Activated T-cell treated with anti-CD3 and anti-CD28 coated beads, Interleukin-2, amount 50 U/mL, for 1 hour (primary cell): Measurements from ENCODE around the gene CACNA2D3.

Source experiments
- DNase-seq: peaks from one replicate; pipeline ENCODE4 v3.0.0-alpha.2; 2020

Gene CACNA2D3

GRCh38 chr3:54294214-54294613 is 171.9 kb downstream of the CACNA2D3 start:
- DNase-seq = no peak

GRCh38 chr3:54296531-54296930 is 174.2 kb downstream of the CACNA2D3 start:
- DNase-seq = no peak

- no peak for DNase-seq
These were observed 177.0 kb downstream of the CACNA2D3 start for GRCh38 chr3:54299169-54299935.

GRCh38 chr3:54303517-54304375 is 181.4 kb downstream of the CACNA2D3 start:
- DNase-seq = no peak

- DNase-seq = no peak
These were observed 182.5 kb downstream of the CACNA2D3 start for GRCh38 chr3:54304877-54305276.

DNA sequence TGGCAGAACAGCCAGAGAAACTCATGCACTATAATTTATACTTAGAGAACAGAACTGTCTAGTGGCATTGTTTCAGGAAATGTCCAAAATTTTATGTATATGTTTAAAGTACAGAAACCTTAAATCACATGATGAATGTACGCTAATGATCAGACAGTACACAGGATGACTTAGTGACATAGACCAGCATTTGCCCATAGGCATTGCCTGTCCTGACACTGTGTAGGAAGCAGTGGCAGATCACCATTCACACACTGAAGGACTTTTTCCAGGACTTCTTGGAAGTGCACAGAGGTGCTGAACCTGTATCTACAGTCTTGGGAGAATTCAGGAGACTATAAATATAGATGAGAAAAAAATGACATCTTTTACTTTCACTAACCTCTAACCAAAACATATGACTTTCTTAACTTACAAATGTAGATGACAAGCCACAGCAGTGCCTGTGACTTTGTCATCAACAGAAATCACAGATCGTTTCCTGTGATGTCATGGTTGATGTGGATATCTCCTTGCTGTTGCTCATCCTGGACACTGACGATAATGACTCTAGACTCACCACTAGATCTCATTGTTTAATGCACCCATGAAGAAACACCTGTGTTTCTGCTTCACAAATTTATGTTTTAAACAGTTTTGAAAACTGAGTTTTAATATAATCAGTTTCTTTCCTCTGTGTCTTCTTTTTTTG is 183.2 kb downstream of the CACNA2D3 start:
- no peak for DNase-seq

- no peak for DNase-seq
These were observed 185.3 kb downstream of the CACNA2D3 start for GRCh38 chr3:54307566-54308180.

DNA sequence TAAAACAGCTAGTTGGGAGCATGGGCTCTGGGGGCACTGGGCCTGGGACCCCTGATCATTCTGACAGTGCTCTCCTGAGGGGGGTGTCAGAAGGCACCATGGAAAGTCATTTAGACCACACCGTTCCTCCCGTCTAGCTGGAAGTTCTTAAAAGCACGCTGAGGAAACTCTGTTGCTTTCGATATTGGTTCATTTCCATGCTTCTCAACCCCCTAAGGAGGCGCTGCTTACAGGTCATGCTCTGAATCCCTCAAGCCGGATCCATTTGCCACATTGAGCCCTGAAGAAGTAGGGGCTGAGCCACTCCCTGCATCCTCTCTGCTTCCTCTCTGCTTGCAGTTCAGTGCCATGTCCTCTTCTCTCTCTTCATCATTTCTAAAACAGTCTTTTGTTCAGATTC is 187.2 kb downstream of the CACNA2D3 start:
- DNase-seq = no peak

- DNase-seq = no peak
These were observed 188.9 kb downstream of the CACNA2D3 start for GRCh38 chr3:54311211-54311747.

GRCh38 chr3:54312156-54312899 is 190.0 kb downstream of the CACNA2D3 start:
- no peak for DNase-seq

- no peak for DNase-seq
These were observed 191.1 kb downstream of the CACNA2D3 start for GRCh38 chr3:54313418-54313817.

GRCh38 chr3:54321520-54321919 is 199.2 kb downstream of the CACNA2D3 start:
- DNase-seq = no peak

DNA sequence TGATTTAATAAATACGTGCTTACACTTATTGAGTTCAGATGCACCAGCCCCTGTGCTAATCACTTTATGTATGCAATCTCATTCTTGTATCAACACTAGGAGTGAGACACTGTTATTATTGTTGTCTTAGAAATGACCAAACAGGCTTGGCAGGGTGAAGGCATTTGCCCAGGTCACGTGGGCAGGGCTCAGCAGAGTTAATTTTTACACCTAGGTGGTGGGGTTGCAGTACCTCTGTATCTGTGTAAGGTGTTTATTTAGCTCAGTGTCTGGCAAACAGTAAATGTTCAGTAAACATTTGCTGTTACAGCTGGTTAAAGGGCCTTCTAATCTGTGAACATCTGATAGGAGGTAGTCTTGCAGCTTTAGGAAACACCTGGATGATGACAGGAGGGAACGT is 200.0 kb downstream of the CACNA2D3 start:
- DNase-seq = no peak

- no peak for DNase-seq
These were observed 201.8 kb downstream of the CACNA2D3 start for GRCh38 chr3:54324103-54324502.

DNA sequence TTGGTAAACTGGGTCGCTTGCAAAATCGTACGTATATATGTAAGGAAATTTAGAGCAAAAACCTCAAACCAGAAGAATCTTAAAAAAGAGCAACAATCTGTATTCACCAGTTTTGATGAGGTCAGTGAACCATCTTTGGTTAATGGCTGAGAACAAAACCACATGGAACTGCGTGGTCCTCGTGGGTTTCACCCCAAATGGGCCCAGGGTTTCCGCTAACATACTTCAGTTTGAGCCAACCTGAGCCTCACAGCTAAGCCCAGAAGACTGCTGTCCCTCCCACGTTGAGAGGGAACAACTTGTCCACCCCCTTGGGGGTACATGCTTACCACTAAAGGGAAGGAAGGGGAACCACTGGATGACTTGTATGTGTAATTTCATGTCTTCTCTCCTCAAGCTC is 204.6 kb downstream of the CACNA2D3 start:
- no peak for DNase-seq

GRCh38 chr3:54331341-54331740 is 209.0 kb downstream of the CACNA2D3 start:
- DNase-seq = no peak

DNA sequence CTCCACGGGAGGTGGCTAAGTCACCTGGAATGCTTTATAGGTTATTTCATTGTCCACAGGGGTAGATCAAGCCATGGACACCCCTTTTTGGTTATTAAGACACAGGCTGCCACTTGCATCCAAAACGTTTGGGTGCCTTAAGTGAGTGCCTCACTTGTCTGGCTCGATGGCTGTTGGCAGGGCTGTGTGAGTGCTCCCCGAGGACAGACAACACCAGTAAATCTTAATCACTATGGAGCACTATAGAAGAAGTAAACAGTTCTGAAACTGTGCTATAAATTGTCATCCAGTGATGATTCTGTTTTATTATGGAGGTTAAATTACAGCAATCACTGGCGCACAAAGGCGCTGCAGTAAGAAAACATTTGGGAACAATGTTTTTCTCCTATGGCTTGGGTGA is 215.5 kb downstream of the CACNA2D3 start:
- no peak for DNase-seq

GRCh38 chr3:54339608-54340007 is 217.3 kb downstream of the CACNA2D3 start:
- no peak for DNase-seq

DNA sequence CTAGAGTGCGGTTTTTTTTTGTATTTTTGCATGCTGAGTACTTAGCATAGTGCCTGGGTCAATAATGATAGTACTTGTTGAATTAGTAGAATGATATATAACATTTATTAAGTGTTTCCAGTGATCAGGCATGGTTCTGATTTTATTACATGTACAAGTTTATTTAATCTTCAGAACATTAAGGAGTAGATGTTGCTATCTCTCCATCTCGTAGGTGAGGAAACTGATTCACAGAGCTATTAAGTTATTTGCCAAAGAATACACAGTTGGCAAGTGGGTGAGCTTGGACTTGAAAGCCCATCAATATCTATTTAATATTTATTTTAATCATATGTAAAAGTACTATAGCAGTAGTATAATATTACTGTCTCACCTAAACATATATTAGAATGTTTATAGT is 219.5 kb downstream of the CACNA2D3 start:
- DNase-seq = no peak

DNA sequence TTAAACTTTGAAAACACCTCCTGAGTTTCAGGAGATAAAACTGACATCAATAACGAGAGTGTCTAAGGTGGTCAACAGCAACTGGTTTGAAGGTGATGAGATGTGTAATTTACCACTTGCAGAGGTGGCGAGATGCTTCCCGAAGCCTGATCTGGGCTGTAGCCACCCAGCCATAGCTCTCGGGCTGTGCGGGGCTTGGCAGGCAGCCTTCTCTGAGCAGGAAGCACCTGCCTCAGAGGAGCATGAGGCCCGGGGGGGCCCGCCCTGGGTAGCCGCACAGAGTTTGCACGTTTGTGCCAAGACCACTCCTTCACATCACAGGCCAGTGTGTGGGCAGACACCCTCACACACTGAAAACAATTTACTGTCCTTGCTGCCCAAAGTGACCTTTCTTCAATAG is 220.3 kb downstream of the CACNA2D3 start:
- no peak for DNase-seq

GRCh38 chr3:54343495-54343894 is 221.1 kb downstream of the CACNA2D3 start:
- no peak for DNase-seq

- DNase-seq = no peak
These were observed 222.4 kb downstream of the CACNA2D3 start for GRCh38 chr3:54344601-54345231.
